Motor neuron (in vitro differentiated cells): ENCODE results near the gene ECI1. TPM values are rescaled to one million over a fixed set of nuclear protein-coding genes. Genes with fewer than 3 reads are reported as not detected.

Experiments
- ATAC-seq, 8 experiments: fragments of 200-7000 bp; cut with Tn5 transposase; replicated peaks in 6 of 8; 2 replicates each; pipeline ENCODE4 v1.8.0; 2021; ENCODE audit warnings: mild to moderate bottlenecking in 8 of 8, moderate library complexity in 8 of 8
- H3K27ac ChIP-seq, 2 donors: fragments of 250-450 bp; sonication (Bioruptor Pico); 2 replicates each; pipeline ENCODE4 v1.9.0; 2021; ENCODE audit warnings: antibody characterized with exemption in 2 of 2, mild to moderate bottlenecking in 2 of 2, moderate library complexity in 1 of 2
- H3K4me1 ChIP-seq, 2 donors: fragments of 250-450 bp; sonication (Bioruptor Pico); replicated peaks in 1 of 2; 2 replicates each; pipeline ENCODE4 v1.6.1; 2021; ENCODE audit warnings: antibody characterized with exemption in 2 of 2, mild to moderate bottlenecking in 2 of 2, moderate library complexity in 1 of 2
- H3K4me3 ChIP-seq, 5 donors: fragments of 250-450 bp; sonication (Bioruptor Pico); 2 replicates each; pipeline ENCODE4 v1.9.0; 2021; ENCODE audit warnings: antibody characterized with exemption in 5 of 5, mild to moderate bottlenecking in 5 of 5, moderate library complexity in 4 of 5
- WGBS, 10 experiments: fragments of 450-650 bp; shearing (Covaris generic); methylation state at CpG; one replicate each; pipeline ENCODE4 v1.0.0; 2022; 5-methylcytosine and 5-hydroxymethylcytosine counted together
- in situ Hi-C, 9 experiments: fragments of 400-800 bp; cut with MboI; loops; one replicate each; pipeline ENCODE4 v1.15.0; 2021; ENCODE audit warnings: low sequenced_read_pairs in 9 of 9, low pct_unique_long_range_greater_than_20kb in 2 of 9; ENCODE audit not compliant: unreplicated experiment in 9 of 9
- total RNA-seq, 8 experiments: library from RNA; unstranded; fragments of 300-600 nt; gene quantifications; 2 replicates each; pipeline versions ENCODE4 v1.2.3 to v1.2.4, GENCODE V29; 2022

The ECI1 gene
- total RNA-seq, 8 experiments from 2014 or later: 26.6 to 56.4 (median 32.6) TPM

DNA sequence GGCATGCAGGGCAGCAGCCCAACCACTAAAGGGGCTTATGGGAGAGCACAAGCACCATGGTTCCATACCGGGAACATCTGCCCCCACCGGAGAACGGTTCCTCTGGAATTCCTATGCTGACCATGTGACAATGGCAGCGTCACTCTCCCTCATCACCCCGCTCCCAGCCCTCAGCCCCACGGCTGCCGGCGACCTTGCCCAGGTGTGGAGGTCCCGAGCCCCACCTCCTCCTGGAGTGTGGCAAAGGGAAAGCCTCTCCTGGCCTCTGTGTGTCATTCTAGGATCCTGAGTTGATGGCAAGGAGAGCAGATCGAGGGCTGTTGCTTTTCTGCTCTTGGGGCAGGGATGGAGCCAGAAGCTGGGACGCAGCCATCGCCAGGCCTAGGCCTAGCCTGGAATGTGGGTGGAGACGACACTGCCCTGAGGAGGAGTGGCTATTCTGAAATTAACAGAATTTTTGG is 34.4 kb upstream of the ECI1 start:
- 20 to 94% (median 75%) methylated on average over 1 to 3 of the region's 13 CpGs; no CpG with 5 or more reads in 6 of the 10 experiments for WGBS, 10 experiments
- no peak overlapping the region for H3K27ac ChIP-seq
- ATAC-seq: peak in 3 of 8 experiments; percentile 23 to 78 (median 45)
- H3K4me1 ChIP-seq: no peaks in the 10 kb centered on the region
- no peak overlapping the region for H3K4me3 ChIP-seq
- in situ Hi-C loops: no loop called here

DNA sequence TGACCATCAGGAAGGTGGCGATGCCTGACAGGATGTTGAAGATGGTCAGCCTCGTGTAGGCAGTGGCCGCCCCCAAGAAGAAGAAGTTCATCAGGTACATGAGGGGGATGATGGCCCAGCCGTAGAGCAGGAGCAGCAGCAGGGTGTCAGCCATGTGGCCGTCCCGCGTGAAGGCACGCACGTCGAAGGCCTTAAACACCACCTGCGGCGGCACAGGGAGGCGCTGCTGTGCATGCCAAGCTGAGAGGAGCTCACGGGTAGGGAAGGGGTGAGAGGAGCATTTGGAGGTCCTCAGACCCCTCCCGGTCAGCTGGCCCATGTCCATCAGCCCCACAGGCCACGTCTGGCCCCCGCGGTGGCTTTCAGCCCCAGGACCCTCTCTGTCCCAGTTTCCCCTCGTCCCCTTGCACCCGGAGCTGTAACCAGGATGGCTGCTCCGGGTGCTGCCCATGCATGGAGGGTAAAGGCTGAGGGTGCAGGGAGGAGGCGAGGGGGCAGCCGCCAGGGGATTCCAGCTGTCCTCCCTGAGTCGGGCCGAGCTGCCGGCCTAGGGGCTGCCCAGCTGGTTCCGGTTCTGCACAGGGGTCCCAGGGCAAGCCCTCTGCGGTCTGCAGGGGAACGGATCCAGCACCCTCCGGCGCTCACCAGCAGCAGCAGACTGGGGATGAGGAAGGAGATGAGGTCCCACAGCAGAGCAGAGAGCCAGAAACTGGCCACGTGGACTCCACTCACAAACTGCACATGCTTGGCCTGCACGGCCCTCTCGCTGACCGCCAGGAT is 33.6 kb upstream of the ECI1 start:
- 80 to 93% methylated on average over 1 to 3 of the region's 35 CpGs; no CpG with 5 or more reads in 8 of the 10 experiments for WGBS, 10 experiments
- H3K4me3 ChIP-seq: no peak overlapping the region
- peak in 2 of 8 experiments; percentile 6 for ATAC-seq
- H3K27ac ChIP-seq: no peak overlapping the region
- in situ Hi-C loops: no loop called here
- no peaks in the 10 kb centered on the region for H3K4me1 ChIP-seq

DNA sequence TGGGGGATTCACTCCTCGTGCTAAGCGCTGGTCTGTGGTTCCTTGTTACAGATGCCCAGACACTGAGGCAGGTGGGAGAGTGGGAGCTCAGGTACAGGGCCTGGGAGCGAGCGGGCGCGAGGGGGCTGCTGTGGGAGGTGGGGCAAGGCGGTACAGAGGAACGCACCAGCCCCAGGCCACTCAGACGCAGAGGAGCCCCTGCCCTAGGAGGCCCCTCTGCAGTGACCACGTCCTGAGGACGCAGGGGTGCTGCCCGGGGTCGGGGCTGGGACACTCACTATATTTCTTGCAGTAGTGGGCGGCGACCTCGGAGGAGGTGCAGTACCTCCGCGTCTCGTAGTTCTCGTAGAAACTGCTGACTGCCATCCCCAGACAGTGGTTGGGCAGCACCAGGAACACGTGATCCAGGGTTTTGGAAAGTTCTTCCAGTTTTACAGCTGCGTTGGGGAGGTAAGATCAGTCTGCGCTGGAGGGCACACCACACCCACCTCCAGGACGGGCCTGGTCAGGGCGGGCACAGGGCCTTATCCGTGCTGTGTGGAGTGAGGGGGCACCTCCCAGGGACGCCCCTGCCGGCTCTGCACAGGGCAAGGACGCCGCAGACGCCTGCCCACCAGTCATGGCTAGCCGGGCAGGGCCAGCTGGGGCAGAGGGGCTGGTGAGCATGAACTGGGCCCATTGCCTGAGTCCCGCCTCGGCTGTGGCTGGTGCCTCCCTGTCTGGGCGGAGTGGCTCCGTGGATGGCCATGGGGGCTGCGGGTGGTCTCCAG is 32.8 kb upstream of the ECI1 start:
- Histone ChIP-seq H3K4me3 (no peak overlapping the region), H3K4me1 (no peaks in the 10 kb centered on the region), H3K27ac (no peak overlapping the region)
- ATAC-seq: peak in 4 of 8 experiments; percentile 10 to 22 (median 18)
- in situ Hi-C loops: no loop called here
- 20 to 100% (median 85%) methylated on average over 1 to 9 of the region's 37 CpGs; no CpG with 5 or more reads in 4 of the 10 experiments for whole genome bisulfite sequencing, 10 experiments

DNA sequence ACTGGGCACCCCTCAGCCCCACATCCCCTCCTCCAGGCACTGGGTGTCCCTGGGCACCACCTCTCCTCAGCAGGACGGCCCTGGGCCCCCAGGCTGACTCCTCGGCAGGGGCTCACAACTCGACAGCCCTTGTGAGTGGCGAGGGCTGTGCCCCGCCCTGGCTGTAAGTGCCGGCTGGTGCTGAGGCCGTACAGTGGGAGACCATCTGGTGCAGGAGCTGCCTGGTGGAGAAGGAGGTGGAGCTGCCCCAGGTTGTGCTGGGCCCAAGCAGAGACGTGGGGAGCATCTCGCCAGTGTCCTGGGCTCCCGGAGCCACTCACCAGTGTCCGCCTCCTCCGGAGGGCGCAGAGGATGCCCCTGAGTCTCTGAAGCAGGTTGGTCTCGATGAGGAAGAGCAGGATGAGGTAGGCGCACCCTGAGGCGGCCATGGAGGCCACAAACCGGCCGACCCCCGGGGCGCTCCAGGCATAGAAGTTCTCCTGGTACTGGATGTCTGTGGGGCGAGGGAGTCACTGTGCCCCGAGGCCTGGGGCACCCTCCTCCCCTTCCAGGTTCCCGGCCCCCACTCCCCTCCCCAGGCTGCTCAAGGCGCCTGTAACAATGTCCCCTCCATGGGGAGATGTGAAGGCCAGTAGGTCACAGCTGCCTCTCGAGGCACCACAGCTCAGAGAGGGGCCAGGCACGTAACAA is 31.6 kb upstream of the ECI1 start:
- Histone ChIP-seq H3K27ac (no peak overlapping the region), H3K4me1 (no peaks in the 10 kb centered on the region), H3K4me3 (no peak overlapping the region)
- peak in 2 of 8 experiments; percentile 11 to 46 for ATAC-seq
- in situ Hi-C loops: no loop called here
- WGBS, 10 experiments: 47% methylated on average over 2 of the region's 26 CpGs; no CpG with 5 or more reads in 9 of the 10 experiments

DNA sequence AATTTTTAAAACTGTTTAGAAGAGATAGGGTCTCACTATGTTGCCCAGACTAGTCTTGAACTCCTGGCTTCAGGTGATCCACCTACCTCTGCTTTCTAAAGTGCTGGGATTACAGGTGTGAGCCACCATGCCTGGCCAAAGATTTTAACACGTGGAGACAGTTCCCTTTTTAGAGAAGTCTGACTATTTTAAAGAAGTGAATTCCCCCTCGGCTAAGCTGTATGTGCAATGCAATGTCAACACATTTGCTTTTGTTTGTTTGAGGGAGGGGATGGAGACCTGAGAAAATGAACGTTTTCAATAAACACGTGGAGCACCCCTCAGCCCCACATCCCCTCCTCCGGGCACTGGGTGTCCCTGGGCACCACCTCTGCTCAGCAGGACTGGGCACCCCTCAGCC is 30.9 kb upstream of the ECI1 start:
- no peak for ATAC-seq
- H3K27ac ChIP-seq: no peak overlapping the region
- in situ Hi-C loops: no loop called here
- H3K4me1 ChIP-seq: no peaks in the 10 kb centered on the region
- H3K4me3 ChIP-seq: no peak overlapping the region
- 20 to 65% (median 48%) methylated on average over 1 to 4 of the region's 5 CpGs; no CpG with 5 or more reads in 5 of the 10 experiments for WGBS, 10 experiments

DNA sequence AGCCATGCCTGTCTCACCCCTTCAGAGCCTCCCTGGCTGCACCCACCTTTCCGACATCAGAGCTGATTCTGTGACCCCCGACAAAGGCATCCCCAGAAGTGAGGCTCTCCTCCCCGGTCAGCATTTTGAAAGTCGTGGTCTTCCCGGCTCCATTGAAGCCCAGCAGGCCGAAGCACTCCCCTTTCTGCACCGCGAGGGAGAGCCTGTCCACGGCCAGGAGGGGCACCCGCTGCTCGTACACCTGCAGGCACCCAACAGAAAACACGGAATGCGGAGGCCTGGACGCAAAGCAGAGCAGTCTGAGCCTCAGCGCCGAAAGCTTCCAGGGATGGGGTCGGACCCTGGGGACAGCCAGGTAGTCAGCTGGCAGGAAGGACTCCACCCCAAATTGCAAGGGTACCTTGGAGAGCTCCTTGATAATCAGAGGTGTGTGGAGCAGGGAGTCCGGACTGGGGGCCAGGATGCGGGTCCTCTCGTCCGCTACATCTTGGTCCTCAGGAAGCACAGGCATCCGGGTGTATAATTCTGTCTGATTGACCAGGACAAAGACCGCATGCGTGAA is 29.7 kb upstream of the ECI1 start:
- Histone ChIP-seq H3K4me3 (no peak overlapping the region), H3K27ac (no peak overlapping the region), H3K4me1 (no peaks in the 10 kb centered on the region)
- WGBS, 10 experiments: 40 to 92% (median 88%) methylated on average over 2 to 11 of the region's 24 CpGs; no CpG with 5 or more reads in 5 of the 10 experiments
- ATAC-seq: no peak
- in situ Hi-C loops: no loop called here

DNA sequence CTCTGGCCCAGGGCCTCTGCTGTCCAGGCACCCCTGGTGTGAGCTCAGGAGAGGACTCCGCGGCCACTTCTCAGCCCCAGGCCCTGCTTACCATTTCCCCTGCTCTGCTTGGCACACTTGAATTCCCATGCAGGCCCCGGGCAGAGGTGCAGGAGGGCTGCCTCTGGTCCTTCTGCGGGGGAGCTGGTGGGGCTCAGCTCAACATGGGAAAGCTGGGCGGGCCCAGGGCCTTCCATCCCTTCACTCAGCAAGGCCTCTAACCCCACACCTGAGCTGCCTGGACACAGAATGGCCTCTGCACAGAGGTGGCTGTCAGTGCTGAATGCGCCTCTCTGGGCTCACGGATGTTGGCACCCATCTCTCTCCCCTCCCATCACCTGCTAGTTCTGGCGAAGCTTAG is 29.1 kb upstream of the ECI1 start:
- WGBS, 10 experiments: 60 to 88% (median 82%) methylated on average over 1 to 5 of the region's 8 CpGs; no CpG with 5 or more reads in 4 of the 10 experiments
- ATAC-seq: no peak
- H3K4me1 ChIP-seq: no peaks in the 10 kb centered on the region
- no peak overlapping the region for H3K4me3 ChIP-seq
- in situ Hi-C loops: no loop called here
- H3K27ac ChIP-seq: no peak overlapping the region

DNA sequence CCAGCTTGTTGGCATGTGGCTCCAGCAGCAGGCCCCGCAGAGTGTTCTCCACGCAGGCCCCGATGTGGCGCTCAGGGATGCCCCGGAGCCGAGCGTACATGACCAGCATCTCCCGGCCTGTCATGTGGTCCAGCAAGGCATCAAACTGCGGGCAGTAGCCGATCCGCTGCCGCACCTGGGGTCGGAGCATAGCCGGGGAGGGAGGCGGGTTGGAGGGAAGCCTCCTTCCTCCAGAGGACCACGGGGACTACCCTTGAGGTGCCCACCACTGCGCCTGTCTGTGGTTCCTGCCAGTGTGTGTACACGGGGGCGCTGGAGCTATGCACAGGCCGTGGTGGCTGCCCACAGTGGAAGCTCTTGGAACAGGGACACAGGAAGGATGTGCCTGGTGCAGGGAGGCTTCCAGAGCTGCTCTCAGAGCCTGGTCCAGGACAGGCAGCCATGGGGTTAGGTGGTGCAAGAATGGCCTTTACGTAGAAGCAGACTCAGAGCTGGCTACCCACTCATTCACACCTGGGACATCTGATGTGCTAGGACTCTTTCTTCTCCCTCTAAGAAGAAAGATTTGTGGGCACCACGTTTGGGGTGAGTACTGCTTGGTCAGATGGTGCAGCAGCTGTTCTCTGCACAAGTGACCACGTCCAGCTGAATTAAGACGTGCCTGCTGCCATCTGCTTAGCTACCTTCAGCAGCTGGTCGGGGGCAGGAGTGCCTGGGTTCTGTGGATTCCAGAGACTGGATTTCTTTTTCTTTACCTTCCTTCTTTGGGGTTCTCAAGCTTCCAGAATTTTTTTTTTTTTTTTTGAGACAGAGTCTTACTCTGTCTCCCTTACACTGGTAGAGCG is 27.8 kb upstream of the ECI1 start:
- WGBS, 10 experiments: 51 to 100% (median 69%) methylated on average over 1 to 6 of the region's 26 CpGs; no CpG with 5 or more reads in 5 of the 10 experiments
- in situ Hi-C loops: no loop called here
- no peak overlapping the region for H3K4me3 ChIP-seq
- H3K27ac ChIP-seq: no peak overlapping the region
- no peaks in the 10 kb centered on the region for H3K4me1 ChIP-seq
- no peak for ATAC-seq

DNA sequence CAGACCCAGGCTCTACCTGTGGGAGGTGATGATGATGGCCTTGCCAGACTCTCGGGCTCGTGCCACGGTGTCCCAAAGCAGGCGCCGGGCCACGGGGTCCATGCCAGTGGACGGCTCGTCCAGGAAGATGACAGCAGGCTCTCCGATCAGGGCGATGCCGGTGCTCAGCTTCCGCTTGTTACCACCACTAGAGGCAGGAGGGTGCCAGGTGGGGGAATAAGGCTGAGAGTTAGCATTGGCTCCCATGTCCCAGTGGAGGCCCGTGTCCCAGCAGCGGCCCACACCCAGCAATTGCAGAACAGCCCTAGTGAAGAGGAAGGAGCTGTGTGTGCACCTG is 26.9 kb upstream of the ECI1 start:
- no peaks in the 10 kb centered on the region for H3K4me1 ChIP-seq
- 73 to 93% (median 74%) methylated on average over 2 to 6 of the region's 14 CpGs; no CpG with 5 or more reads in 7 of the 10 experiments for WGBS, 10 experiments
- in situ Hi-C loops: no loop called here
- H3K4me3 ChIP-seq: no peak overlapping the region
- ATAC-seq: peak in 1 of 8 experiments; percentile 4
- H3K27ac ChIP-seq: no peak overlapping the region

DNA sequence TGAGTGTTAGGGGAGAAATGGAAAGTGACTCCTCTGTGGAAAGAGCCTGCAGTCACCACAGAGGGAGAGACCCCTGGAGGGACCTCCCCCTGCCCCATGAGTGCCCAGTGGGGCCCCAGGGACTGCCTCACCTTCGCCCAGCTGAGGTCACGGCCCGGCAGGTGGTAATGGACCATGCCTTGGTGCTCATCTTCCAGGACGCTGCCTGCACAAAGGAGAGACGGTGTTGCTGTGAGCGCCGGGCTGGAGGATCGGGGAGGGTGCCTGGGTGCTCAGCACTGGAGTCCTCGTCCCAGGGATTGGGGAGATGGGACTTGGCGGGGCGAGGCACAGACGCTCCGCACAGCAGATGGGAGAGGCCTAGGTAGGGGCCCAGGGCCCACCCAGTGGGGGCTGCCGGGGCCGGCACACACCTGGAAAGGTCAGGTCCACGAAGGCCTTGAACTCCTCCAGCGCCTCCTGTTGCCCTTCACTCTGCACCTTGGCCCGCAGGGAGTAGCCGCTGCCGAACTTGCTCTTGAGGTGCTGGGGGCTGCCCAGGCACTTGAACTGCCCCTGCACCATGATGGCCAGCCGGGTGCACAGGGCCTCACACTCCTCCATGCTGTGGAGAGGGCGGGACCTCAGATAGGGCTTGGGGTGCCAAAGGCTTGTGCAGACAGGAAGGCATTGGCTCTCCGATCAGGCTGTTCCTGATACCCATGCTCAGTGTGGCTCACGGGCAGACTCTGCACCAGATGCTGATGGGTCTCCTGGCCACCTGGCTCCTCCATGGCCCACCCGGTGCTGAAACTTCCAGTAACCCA is 26.3 kb upstream of the ECI1 start:
- no peak overlapping the region for H3K27ac ChIP-seq
- in situ Hi-C loops: no loop called here
- H3K4me3 ChIP-seq: no peak overlapping the region
- WGBS, 10 experiments: 97 to 100% (median 100%) methylated on average over 1 to 5 of the region's 25 CpGs; no CpG with 5 or more reads in 6 of the 10 experiments
- ATAC-seq: peak in 1 of 8 experiments; percentile 11
- no peaks in the 10 kb centered on the region for H3K4me1 ChIP-seq

DNA sequence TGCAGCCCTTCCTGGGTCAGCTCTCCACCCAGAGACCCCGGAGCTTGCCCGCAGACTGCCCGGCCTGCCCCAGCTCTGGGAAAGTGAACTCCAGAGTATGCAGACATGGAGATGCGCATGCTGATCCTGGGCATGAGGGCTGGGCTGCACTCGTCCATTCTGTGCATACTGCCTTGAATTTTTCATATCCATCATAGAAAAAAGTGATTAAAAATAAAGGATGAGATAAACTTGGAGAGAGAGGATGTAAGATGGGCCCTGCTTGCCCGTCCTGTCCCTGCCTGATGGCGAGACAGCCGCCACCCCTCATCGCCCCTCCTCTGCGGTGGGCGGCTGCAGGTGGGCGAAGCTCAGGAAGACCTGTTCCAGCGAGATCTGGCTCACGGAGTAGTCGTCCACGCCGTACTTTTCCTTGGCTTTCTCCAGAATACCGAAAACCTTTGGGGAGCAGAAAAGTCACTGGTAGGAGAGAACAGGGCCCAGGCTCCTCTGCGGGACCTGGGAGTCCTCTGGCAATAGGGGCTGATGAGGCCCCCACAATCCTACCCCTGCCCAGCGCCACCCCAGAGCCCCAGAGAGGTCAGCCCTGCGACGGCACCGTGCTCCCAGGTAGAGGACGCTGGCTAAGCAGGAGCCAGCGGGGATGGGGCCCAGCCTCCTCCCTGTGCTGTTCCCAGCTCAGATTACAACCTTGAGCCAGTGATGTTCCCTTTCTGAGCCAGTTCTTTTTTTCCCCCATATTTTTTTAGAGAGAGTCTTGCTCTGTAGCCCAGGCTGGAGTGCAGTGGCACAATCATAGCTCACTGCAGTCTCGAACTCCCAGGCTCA is 25.2 kb upstream of the ECI1 start:
- no peaks in the 10 kb centered on the region for H3K4me1 ChIP-seq
- in situ Hi-C loops: no loop called here
- WGBS, 10 experiments: 58 to 100% (median 83%) methylated on average over 1 to 11 of the region's 26 CpGs; no CpG with 5 or more reads in 6 of the 10 experiments
- peak in 3 of 8 experiments; percentile 87 to 91 (median 89) for ATAC-seq
- no peak overlapping the region for H3K4me3 ChIP-seq
- H3K27ac ChIP-seq: no peak overlapping the region
